GM21447 (cell line): ENCODE data around the gene RPS14.
"Not testable (repeated sequence)": the region's sequence is repeated elsewhere in the genome, so short reads cannot be mapped to it uniquely, and the experiment has no call there.

Source experiments
- ATAC-seq: cut with Tn5 transposase; IDR thresholded peaks from one replicate; pipeline ENCODE4 v1.9.1; 2021; ENCODE audit not compliant: unreplicated experiment

RPS14 gene

DNA sequence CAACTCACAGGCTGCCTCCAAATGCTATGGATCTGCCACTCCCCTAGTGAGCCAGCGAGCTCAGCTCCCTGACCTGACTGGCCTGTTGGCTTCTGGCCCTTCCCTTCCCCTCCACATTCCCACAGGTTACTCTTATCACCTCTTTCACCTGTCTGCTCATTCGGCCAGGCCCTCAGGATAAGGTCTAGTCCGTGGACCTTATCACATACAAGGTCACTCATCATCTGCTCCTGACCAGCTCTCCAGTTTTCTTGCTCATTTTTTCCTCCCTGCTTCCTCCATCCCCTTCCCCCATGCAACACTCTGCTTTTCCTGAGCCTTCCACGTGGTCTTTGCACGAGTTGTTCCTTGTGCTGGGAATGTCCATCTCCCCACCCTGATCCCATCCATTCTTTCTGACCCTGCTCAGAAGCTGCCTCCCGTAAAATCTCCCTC lies 32.5 kb upstream of the RPS14 start:
- no peak for ATAC-seq

DNA sequence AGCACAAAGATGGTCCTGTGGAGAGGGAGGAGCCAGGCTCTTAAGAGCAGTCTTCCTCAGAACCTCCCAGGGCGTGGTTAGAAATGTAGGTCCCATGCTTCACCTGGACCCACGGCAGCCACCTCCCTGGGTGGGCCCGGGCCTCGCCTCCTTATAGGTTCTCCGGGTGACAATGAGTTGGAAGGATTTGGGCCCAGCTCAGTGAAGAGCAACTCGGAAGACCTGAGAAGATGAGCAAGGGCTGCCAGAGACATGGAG lies 32.1 kb upstream of the RPS14 start:
- ATAC-seq = no peak

DNA sequence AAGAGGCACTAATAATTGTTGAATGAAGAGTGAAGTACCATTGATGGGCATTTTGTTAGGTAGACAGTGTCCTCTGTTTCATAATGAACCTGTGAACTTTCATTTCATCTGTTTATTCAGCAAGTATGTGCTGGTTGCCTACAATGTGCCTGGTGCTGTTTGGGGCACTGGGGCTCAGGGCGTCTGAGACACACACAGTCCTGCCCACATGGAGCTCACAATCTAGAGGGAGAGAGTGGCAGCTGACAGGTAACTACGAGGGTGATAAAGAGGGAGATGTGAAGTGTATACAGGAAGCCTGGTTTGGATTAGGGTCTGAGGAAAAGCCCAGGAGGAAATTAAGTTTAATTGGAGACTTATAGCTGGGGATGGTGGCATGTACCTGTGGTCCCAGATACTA lies 29.9 kb upstream of the RPS14 start:
- no peak for ATAC-seq

DNA sequence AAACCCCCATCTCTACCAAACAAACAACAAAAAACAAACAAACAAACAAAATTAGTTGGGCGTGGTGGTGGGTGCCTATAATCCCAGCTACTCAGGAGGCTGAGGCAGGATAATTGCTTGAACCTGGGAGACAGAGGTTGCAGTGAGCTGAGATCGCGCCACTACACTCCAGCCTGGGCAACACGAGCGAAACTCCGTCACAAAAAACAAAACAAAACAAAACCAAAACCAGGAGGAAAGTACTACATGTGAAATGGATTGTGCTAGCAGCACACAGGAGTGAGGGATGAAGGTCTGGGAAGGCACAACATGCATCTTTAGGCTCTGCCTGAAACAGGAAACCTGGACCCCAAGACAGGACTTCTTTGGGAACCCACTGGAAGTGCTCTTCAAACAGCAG lies 27.0 kb upstream of the RPS14 start:
- ATAC-seq = not testable (repeated sequence)

DNA sequence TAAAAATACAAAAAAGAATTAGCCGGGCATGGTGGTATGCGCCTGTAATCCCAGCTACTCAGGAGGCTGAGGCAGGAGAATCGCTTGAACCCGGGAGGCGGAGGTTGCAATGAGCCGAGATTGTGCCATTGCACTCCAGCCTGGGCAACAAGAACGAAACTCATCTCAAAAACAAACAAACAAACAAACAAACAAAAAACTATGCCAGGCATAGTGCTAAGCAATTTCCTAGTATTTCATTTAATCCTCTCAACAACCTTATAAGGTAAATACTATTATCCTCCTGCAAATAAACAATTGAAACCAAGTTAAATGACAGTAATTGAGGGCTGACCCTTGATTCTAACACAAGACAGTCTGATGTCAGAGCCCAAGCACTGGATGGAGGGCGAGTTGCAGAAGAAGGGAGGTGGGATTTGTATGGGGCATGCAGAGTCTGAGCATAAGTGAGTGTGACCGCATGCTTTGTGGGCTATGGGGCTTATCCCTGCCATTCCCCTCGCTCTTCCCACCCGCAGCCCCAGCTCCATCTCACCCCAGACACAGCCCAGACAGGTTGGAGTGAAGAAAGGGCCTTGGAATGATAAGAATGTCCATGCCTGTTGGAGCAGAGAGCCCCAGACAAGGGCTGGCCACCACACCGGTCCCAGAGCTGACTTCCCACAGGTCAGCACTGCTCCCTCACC lies 24.3 kb upstream of the RPS14 start:
- no peak for ATAC-seq

DNA sequence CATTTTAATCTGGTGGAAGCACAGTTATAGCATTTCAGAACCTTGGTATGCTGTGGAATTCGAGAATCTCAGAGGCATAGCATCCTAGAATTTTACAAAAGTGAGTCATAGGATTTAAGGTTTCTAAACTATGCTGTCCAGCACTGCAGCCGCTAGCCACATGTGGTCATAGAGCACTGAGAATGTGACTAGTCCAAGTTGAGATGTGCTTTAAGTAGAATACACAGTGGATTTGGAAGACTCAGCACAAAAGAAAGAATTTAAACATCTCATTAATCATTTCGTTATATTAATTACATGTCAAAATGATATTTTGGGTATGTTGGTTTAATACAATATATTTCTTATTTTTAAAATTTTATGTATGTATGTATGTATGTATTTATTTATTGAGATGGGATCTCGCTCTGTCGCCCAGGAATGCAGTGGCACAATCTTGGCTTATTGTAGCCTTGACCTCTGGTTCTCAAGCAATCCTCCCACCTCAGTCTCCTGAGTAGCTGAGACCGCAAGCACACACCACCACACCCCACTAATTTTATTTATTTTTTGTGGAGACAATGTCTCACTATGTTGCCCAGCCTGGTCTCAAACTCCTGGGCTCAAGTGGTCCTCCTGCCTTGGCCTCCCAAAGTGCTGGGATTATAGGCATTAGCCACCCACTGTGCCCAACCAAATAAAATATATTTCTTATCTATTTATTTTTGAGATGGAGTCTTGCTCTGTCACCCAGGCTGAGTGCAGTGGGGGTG lies 20.4 kb upstream of the RPS14 start:
- no peak for ATAC-seq

DNA sequence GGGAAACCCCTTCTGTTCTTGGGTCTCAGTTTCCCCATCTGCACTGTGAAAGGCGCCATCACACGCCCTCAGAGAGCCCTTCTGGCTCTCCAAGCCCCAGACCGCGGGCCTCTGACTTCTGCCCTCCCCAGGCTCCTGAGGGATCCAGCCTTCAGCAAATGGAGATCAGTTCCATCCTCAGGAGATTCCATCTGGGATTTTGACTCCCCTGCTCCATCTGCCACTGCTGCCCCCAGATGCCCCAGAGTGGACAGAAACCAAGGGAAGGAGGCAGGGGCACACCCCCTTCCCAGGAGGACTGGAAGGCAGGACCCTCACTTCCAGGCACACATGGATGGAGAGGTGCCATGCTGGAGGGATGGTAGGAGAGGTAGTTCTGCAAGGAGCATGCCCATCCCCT lies 18.7 kb upstream of the RPS14 start:
- no peak for ATAC-seq

DNA sequence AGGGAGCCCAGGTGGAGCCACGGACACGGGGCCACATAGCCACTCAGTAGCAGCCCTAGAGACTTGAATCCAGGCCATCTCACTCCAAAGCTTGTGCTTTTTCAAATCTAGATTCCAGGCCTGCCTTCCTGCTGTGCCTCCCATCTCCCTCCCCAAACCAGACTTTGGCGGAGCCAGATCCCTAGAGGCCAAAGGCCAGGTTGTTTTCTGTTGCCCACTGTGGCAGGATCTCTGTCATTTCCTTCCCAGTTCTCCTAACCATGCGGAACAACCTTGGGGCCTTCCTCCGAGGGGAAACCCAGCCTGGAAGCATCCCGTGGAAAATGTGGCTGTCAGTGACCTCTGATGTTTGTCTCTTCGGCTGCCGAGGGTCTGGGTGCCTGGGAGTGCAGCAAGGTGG lies 16.4 kb upstream of the RPS14 start:
- no peak for ATAC-seq

DNA sequence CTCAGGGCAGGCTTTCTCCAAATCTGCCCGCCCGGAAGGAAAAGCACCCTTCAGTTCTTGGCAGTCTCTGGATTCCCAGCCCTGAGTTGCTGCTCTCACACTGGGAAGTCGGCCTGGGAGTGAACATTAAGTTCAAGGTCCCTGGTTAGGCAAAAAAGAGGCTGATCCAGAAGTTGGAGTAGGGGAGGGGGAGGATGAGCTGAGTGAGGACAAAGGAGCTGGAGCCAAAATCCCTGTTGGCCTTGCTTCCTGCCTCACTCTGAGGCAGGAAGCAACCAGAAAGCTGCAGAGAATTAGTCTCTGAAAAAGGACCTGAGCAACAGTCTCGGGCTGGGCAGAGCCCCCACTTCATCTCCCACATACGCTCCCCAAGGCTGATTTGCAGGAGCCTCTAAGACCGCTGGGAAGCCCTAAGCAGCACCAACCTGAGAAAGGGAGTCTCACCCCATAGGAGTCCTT lies 15.0 kb upstream of the RPS14 start:
- ATAC-seq = no peak

DNA sequence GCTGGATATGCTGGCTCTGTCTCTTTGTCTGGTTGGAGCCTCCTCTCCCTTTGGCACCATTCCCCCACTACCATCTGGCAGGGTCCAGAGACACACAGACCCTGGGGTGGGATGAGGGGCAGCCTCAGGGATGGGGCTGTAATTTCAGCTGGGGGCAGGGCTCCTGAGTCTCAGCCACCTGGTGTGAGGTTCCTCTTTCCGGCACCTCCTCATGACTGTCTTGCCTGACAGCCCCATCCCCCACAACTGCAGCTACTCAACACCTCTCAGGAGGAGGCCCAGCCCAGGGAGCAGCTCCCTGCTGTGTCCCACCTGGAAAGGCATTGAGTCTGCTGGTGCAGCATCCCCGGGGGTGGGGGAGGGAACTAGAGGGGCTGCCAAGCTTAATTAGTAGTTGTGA lies 11.7 kb upstream of the RPS14 start:
- ATAC-seq = peak; percentile 82

DNA sequence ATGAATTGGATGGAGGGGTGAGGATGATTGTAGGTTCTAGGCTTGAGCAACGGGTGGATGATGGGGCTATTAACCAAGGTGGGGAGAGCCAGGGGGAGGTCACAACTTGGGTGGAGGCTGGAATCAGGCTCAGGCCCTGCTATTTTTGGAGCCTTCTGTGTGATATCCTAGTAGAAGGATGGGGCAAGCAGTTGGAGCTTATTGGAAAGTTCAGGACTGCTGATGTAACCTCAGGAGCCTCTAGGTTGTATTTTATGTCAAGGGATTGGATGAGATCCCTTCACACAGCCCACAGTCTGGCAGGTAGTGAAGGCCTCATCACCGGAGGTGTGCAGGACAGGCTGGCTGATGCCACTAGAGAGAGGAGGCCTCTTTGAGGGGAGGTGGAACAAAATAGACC lies 11.2 kb upstream of the RPS14 start:
- no peak for ATAC-seq

DNA sequence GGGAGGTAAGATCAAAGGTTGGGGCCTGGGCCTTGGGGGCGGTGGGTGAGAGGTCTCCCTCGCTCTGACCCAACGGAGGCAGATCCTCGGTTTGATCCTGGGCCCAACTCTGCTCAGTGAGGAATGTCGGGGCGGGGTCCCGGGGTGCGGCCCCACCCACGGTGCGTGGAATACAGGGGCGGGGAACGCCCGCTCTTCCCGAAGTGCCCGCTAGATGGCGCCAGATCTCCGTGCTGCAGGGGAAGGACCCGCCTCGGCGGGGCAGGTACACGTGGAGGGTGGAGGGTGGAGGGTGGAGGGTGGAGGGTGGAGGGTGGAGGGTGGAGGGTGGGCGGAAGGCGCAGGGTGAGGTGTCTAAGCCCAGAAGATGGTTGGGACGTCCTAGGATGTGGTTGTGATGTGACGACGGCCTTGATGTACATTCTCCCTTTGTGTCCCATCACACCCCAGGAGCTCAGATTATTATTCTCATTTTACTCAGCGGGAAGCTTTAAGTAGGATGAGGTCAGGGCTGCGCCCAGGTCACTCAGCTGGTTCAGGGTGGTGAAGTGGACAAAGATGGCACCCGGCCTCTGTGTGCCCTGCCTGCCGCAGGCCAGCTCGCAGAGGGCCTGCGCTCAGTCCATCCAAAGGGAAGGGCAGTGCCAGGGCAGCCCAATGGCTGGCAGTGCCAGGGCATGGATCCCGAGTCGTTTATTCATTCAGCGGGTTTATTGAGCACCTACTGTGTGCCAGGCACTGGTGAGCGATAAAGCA lies 9.4 kb upstream of the RPS14 start:
- ATAC-seq = peak; percentile 51

DNA sequence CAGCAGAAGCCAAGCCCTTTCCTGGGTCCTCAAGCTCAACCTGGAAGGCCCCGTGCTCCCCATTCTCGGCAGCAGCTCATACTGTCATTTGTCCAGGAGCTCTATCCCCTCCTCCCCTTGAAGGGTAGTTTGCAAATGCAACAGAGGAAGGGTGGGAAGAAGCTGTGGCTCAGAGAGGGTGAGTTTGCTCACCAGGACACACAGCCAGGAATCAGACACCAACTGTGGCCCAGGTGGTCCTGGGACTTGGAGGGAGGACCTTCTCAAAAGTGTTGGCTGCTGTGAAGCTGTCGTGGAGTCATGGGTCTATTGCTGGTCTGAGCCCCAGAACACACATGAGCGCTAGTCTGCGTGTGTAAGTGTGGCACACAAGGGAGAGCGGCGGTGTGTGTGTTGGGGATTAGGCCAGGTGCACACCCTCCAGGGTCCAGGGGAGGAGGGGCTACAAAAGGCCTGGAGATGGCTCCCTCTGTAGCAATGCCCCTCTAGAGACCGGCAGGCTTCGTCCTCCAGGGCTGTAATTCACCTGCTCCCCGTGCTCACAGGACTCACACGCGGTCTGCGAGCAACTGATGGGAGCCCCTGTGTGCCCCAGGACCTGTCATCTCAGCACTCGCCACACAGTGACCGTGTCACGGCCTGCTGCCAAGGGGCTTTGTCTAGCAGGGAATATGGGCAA lies 8.2 kb upstream of the RPS14 start:
- no peak for ATAC-seq

DNA sequence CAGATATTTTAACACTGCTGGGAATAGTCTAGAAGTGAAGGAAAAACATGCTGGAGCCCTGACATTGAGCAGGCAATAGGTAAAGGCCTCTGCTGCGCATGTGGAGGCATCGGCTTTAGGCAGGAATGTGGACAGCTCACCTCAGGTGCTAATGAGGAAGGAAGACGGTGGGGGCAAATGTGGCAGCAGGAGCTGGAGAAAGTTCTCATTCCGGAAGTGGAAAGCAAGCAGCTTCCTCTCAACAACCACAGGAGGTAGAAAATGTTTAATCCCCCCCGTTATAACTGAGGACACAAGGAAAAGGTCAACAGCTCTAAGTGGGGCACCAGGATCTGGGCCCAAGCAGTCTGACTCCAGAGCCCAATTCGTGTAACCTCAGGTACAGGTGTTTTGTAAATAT lies 7.6 kb upstream of the RPS14 start:
- no peak for ATAC-seq

DNA sequence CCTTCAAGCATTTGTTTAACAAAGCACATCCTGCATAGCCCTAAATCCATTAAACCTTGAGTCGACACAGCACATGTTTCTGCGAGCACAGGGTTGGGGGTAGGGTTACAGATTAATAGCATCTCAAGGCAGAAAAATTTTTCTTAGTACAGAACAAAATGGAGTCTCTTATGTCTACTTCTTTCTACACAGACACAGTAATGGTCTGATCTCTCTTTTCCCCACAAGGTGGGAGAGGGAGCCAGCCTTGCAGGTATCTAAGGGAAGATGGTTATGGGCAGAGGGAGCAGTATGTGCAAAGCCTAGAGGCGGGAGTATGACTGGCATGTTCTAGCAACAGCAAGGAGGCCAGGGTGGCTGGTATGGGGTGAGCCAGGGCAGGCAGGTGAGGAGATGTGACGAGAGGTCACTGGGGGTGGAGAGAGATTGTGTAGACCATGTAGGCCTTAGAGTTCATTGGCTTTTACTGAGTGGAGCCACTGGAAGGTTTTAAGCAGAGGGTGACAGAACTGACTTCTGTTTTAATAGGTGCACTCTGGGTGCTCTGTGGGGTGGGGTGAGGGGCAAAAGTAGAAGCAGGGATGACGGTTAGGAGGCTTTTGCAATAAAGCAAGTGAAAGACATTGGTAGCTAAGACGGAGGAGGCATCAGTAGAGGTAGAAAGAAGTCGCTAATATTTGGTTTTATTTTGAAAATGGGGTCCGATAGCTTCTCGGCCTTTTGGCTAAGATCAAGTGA lies 5.1 kb upstream of the RPS14 start:
- ATAC-seq = no peak

DNA sequence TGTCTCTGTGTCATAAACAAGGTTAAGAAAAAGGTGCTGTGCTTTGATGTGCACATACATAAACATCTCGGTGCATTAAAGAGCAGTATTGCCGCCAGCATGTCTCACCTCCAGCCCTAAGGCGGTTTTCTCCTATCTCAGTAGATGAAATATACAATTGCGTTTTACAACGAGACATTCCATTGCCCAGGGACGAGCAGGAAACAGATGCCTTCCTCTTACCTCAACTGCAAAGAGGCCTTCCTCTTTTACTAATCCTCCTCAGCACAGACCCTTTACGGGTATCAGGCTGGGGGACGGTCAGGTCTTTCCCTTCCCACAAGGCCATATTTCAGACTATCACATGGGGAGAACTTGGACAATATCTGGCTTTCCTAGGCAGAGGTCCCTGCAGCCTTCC lies 4.5 kb upstream of the RPS14 start:
- ATAC-seq = not testable (repeated sequence)

DNA sequence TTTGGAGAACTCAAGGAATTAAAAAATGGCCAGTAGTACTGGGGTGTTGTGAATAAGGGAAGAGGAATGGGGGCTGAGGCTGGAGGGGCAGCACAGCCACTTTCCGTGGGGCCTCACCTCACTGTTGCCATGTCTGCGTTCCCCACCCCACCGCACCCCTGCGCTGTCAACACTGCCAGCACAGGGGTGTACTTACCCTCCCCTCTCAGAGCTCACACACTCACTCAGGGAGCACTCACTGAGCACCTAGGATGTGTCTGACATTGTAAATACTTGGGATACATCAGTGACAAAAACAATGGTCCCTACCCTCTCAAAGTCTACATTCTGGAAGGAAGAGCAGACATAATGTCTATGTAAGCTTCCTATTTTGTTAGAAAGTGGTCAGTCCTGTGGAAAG lies 3.4 kb upstream of the RPS14 start:
- no peak for ATAC-seq

DNA sequence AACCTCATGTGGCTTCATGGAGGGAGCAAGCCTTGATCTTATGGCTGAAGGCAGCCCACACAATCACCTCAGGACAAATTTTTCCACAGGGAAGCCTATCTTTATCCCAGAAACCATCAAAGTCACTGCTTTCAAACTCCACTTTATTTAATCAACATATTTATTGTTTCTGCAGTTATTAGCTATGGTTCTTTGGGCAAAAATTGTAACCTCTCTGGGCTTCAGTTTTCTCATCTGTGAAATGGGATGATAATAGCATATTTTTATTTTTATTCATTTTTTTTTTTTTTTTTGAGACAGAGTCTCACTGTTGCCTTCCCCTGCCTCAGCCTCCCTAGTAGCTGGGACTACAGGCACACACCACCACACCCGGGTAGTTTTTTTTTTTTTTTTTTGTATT lies 2.1 kb upstream of the RPS14 start:
- ATAC-seq = no peak

DNA sequence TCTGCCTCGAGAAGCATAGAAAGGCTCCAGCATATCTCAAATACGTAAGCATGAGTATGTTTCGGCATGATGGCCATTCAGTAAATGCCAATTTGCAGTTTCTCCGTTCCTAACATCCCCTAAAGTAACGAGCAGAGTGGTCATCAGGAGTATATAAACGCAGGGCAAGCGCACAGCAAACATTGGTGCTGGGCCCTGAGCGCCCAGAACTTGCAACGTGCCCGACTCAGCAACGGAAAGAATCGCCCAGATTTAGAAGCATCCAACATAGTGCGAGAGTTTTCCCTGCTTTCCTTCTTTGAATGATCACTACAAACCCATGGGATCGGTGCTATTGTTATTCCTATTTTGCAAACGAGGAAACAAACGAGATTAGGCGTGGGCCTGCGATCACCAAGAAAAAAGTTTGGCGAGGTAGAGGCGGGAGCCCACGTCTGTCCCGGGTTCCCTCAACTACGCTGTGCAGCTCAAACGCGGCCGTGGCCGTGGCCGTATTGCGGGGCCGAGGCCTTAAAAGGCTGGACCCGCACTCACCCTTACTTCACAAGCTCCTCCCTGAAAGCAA lies 505 bp downstream of the RPS14 start:
- peak; percentile 25 for ATAC-seq

DNA sequence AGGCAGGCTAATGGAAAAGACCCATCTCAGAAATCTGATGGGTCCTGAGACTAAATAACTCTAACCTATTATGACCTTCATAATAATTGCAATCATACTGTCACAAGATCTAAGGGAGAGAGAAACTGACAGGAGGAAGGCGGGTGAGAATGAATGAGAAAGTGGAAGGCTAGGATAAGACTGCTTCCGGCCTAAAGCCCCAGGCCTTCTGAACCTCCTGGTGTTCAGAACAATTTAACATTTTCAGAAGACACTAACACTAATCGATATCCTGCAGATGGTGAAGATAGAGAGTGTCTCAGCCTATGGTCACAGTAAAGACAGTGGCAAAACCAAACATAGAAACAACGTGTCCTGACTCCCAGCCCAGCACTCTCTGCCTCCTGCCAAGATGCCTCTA lies 1.2 kb downstream of the RPS14 start:
- ATAC-seq = no peak

DNA sequence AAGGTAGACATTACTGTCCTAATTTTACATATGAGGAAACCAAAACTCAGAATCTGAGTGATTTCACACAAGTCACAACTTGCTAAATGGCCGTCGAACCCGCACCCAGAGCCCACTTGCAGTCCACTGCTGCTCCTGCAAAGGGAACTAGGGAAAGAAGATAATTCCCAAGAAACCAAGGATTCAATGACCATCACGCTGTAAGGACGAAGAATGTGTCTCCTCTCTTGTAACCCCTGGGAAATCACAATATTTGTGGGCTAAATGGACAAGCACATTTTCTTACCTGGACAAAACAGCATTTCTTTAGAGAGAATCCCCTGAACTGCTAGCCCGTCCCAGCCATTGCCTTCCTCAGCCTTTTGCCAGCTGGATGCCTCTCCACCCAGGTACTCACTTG lies 2.4 kb downstream of the RPS14 start:
- ATAC-seq = no peak
